SH-SY5Y (cell line): Measurements from ENCODE around the gene UQCRHL.

ENCODE experiments used
- GATA2 ChIP-seq: IDR thresholded peaks from 2 replicates; pipeline ENCODE4 v1.6.1; 2011; ENCODE audit warnings: mild to moderate bottlenecking, low read depth, low read length
- GATA3 ChIP-seq: IDR thresholded peaks from 2 replicates; pipeline ENCODE4 v1.6.1; 2011; ENCODE audit warnings: low read depth, mild to moderate bottlenecking, low read length, moderate library complexity

The UQCRHL gene

GRCh38 chr1:15786581-15786980 is 20.9 kb downstream of the UQCRHL start:
- no peak for TF ChIP-seq GATA2
- TF ChIP-seq GATA3: no peak

- no peak for TF ChIP-seq GATA3
These were observed 21.8 kb downstream of the UQCRHL start for GRCh38 chr1:15785683-15786082.

DNA sequence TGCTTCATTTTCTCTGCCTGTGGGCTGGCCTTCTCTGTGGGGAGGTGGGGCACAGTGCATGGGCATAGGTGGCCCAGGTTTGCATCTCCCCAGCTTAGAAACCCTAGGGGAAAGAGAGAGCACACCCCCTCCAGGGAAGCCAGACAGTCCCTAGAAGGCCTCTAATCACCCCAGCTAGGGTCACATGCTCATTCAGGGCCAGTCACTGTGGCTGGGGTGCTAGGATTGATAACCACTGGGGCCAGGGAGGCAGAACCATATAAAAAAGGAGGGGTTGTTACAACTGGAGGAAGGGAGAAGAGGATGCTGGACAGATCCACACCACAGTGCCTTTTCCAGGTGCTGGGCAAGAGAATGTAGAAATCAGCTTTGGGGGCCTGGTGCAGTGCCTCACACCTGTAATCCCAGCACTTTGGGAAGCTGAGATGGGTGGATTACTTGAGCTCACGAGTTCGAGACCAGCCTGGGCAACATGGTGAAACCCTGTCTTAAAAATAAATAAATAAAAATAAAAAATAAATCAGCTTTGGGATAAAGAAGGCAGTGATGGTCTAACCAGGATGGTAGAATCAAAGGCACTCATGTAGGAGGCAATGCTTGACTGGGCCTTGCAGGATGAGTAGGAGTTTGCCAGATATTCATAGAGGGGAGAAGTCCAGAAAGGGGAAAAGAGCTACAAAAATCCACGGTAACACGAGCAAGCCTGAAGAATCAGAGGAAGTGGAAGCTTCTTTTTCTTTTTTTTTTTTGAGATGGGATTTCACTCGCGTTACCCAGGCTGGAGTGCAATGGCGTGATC is 29.3 kb downstream of the UQCRHL start:
- no peak for TF ChIP-seq GATA2
- no peak for TF ChIP-seq GATA3

DNA sequence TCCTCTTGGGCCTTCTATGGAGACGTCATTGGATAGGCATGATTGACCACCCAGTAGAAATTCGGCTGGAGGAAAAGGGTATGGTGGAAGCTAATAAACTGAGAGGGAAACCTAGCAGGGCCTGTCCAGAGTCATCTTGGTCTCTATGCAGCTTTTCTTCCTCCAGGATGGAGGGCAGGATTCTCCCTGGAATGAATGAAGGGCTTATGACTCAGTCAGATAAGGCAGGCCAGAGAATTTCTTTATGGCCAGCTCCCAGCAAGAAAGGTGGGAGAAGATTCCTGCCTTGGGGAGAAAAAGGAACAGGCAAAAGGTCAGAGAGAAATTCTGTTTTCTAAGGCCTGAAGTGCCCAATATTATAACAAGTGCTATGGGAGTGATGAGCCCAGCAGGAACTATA is 31.7 kb downstream of the UQCRHL start:
- TF ChIP-seq GATA3: no peak
- no peak for TF ChIP-seq GATA2

DNA sequence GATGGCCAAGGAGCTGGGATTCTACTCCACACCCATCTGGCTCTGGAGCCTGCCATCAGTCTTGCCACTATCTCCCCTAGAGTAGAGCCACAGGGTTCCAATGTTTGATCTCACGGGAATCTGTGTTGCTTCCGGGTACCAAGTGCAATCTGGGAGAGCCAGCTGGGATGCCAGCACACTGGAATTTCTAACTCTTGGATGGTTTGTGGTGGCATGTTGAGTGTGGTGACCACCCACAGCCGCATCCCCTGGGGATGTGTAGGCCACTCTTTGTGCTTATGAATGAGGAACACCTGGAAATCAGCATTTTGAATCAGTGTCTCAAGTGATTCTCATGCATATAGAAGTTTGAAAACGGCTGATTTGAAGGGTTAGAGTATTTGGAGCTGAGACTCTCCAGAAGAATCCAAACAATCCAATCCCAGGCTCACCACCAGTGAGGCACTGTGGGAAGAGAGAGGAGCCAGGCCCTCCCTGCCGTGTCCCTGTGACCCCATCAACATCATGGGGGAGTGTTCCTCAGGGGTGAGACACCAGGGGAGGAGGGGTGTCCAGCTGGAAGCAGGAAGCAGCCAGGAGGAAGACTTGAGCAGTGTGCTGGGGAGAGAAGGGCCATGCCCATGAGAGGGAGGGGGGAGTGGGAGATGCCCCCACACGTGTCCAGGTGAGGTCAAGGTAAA is 35.5 kb downstream of the UQCRHL start:
- no peak for TF ChIP-seq GATA2
- no peak for TF ChIP-seq GATA3

GRCh38 chr1:15770313-15770962 is 37.0 kb downstream of the UQCRHL start:
- TF ChIP-seq GATA3 (no peak), GATA2 (no peak)

DNA sequence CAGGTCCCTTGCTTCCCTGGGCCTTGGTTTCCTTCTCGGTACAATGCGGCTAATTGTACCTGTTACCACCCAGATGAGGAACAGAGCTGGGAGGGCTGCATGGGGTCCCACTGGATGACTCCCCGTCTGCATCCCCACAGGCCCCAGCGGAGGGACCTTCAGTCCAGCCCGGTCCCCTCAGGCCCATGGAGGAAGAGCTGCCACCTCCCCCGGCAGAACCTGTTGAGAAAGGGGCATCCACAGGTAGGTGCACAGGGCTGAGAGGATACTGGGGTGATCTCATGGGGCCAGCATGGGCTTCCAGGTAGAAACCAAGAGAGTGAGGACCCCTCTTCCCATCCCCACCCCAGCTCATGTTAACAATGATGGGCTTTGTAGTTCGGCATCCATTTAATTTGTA is 39.1 kb downstream of the UQCRHL start:
- no peak for TF ChIP-seq GATA3
- no peak for TF ChIP-seq GATA2

DNA sequence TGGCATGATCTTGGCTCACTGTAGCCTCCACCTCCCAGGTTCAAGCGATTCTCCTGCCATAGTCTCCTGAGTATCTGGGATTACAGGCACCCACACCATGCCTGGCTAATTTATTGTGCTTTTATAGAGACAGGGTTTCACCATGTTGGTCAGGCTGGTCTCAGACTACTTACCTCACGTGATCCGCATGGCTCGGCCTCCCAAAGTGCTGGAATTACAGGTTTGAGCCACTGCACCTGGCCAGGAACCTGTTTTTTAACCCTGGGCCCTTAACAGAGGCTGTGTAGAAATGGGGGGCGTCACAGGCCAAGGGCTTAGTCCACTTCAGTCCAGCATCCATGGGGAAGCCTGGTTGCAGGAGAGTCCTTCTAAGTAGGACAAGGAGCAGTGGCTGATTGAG is 39.5 kb downstream of the UQCRHL start:
- no peak for TF ChIP-seq GATA3
- TF ChIP-seq GATA2: no peak

DNA sequence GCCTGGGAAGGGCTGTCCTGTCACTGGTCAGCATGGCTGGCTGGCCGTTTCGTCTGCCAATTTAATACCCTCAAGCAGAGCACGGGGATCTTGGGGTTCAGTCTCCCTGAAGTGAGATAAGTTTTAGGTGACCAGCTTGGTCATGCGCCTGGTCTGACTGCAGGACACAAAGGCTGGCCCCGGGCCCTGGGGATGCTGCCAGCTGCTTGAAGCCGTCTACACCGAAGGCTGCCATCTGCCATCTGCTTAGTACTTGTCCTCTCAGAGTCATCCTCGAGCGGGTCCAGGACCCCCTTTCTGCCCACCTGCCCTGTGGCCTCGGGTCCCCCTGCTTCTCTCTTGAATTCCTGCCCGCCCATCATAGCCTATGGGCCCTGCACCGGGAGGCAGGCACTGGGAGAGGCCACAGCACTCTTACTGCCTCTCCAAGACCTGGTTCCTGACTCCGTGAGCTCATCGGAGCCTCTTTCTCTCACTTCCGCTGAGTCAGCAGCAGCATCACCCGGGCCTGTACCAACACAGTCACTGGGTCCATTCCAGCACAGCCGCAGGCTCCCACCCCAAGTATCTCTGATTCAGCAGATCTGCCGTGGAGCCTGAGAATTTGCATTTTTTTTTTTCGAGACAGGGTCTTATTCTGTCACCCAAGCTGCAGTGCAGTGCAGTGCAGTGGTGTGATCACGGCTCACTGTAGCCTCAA is 41.8 kb downstream of the UQCRHL start:
- TF ChIP-seq GATA2 (no peak), GATA3 (no peak)

GRCh38 chr1:15764890-15765289 is 42.6 kb downstream of the UQCRHL start:
- TF ChIP-seq GATA2 (no peak), GATA3 (no peak)

DNA sequence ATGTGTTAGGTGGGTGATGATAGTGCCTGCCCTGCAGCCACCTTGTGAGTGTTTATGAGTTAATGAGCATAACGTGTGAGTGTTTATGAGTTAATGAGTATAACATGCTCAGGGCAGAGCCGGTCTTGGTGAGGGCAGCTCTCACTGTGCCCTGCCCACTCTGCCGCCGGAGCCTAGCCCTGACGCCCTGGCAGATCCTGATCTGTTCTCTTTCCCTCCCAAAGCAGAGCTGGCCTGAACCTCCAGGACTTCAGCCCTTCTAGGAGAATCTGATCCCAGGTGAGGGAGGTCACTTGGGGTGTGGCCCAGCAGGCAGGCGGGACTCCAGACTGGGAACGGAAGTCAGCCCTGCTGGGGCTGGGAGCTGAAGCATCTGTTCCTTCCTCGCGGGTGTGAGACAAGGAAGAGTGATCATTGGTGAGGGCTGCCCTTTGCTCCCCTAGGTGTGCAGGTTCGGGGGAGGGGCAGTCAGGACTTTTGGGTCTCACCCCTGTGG is 43.1 kb downstream of the UQCRHL start:
- TF ChIP-seq GATA3 (no peak), GATA2 (no peak)

DNA sequence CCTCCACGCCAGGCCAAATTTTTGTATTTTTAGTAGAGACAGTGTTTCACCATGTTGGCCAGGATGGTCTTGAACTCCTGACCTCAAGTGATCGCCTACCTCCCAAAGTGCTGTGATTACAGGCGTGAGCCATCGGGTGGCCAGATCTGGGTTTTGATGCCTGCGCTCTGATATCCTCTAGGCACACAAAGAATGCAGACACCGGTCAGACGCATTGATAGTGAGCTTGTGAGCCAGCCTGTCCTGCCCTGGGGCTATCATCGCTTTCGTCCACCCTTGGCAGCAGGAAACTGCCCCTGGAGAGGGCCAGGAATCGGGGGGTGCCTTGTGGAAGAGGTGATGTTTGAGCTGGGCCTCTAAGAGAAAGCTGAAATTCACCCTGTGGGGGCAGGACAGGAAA is 44.9 kb downstream of the UQCRHL start:
- no peak for TF ChIP-seq GATA3
- no peak for TF ChIP-seq GATA2

DNA sequence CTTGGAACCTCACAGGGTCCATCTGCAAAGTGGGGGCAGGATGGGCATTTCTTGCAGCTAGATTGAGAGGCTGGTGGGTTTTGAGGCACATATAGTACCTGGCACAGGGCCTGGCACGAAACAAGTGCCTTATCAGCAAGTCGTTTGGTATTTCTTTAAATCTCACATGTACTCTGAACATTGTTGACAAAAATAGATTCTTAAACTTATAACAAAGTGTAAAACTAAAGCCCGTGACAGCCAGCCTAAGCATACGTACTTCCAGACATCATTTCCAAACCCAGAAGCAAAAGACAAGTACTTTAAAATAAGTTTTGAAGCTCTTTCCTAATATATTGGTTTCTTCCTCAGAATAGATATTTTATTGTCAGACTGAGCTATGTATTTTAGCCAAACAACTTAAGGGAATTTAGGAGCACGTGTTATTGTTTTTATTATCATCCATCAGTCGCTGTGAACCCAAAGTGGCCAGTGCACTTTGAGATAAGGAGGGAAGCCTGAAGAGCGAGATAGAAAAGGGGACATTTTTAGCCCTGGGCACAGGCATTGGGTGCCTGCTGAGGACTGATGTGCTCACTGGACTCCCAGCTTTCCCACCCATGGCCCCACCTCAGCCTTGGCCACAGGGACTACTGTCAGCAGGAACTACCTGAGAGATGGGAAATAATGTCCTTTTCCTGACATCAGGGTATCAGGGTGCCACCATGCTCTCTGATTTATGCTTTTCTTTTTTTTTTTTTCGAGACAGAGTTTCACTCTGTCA is 45.9 kb downstream of the UQCRHL start:
- TF ChIP-seq GATA2: peak; percentile 75
- TF ChIP-seq GATA3: no peak

- TF ChIP-seq GATA2: peak; percentile 60
- TF ChIP-seq GATA3: no peak
These were observed 46.8 kb downstream of the UQCRHL start for GRCh38 chr1:15760520-15761211.
